GM18873 (cell line): ENCODE results near the gene AP3B1.

Source experiments
- ATAC-seq: cut with Tn5 transposase; IDR thresholded peaks from one replicate; pipeline ENCODE4 v1.9.1; 2021; ENCODE audit warnings: mild to moderate bottlenecking, moderate library complexity, moderate number of reproducible peaks; ENCODE audit not compliant: unreplicated experiment, low FRiP score

Gene AP3B1

DNA sequence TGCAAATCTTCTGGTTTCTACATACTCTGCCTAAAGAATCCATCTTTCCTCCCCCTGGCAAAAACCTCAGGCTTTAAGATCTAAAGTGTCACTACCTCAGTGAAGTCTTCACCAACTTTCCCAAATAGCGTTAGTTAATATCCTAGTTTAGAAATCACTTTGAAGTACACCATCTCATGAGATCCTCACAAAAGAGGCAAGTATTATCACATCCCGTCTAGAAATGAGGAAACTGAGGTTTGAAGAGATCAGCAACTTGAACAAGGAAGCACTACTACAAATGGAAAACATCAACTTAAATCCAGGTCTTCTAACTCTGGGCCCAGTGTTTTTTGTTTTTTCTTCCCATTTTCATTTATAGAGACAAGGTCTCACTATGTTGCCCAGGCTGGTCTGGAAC, 4.6 kb downstream of the AP3B1 start:
- no peak for ATAC-seq

DNA sequence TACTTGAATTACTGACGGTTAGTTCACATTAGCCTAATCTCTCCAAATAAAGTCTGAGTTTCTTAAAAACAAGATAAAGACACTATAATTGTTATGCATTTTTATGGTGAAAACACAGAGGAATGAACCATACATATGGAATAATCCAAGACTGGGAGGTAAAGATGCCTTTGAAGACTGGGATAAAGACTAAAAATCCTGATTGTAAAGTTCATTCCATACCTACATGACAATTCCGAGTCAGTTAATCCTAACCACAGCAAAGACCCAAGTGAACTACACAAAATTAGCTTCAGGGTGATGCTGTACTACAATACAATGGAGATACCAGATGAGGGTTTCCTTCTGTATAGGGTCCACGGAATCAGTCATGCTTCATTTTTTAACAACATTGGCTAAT, 6.3 kb downstream of the AP3B1 start:
- no peak for ATAC-seq

DNA sequence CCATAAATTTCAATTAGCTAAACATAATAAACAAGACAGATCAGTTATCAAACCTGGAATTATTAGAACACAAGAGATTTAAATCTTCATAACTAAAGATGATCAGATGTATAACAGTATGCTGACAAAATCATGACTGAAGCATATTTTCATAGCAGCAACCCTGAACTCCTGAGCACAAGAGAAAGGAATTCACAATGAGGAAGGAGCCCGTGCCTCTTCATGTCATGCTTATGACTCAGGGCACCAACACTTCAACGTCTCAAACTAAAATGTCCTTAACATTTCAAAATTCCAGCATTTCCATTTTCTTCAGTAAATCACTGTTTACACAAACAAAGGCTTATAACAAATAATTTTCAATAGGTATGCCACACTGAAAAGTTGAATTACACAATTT, 6.7 kb downstream of the AP3B1 start:
- ATAC-seq, result no peak

DNA sequence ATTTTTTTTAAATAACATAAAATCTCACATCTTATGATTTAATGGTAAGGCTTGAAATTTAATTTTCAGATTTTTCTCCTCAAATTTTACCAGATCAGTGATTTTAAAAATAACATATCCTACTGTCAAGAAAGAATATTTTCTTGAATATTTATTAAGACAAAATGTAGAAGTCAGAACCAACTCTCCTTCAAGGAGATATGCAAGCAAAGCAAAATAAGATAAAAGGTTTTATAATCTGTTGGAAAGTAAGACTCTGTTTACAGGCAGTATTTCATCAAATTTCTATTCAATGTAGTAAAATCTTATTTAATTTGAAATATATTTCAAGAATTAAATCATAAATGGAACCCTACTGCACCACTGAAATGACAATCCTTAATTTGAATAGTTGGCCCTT, 7.3 kb downstream of the AP3B1 start:
- no peak for ATAC-seq

DNA sequence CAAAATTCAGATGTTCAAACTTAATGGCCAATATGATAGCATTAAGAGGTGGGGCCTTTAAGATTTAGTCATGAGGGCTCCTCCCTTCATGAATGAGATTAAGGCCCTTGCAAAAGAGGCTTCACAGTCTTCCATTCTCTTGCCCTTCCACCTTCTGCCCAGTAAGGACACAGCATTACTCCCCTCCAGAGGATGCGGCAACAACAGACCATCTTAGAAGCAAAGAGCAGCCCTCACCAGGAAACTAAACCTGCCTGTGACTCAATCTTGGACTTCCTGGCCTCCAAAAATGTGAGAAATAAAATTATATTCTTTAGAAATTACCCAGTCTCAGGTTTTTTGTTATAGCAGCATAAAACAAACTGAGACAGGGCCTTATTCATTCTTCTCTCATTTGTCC, 8.2 kb downstream of the AP3B1 start:
- ATAC-seq, result no peak

DNA sequence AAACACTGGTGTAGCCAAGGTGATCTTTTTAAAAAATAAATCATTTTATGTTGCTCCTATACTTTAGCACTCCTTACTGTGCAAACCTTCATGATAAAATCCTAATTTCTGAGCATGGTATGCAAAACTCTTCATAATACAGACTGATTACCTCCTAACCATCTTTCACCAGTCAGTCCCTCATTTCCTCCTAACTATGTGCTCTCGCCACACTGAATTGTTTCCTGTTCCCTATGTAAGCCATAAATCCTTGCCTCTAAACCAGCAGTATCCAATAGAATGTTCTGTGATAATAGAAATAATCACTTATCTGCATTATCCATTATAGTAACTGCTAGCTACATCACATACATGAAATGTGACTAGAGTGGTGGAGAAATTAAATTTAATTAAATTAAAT, 10.7 kb downstream of the AP3B1 start:
- ATAC-seq, result no peak

DNA sequence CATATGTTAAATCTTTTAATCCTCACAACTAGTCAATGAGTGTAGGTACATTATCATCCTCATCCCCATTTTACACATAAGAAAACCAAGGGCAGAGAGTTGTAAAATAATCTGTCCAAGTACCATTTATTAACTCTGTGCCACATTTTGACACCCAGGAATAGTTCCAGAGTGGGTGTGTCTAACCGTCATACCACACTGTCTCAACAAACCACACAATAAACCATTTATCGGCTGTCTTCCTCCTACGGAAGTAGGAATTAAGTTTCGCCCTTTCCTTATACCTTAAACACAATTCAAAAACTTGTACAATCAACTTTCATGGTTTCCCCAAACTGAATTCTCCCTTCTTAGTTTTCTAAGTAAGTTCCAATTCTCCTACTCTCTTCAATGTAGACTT, 11.4 kb downstream of the AP3B1 start:
- ATAC-seq, result no peak

DNA sequence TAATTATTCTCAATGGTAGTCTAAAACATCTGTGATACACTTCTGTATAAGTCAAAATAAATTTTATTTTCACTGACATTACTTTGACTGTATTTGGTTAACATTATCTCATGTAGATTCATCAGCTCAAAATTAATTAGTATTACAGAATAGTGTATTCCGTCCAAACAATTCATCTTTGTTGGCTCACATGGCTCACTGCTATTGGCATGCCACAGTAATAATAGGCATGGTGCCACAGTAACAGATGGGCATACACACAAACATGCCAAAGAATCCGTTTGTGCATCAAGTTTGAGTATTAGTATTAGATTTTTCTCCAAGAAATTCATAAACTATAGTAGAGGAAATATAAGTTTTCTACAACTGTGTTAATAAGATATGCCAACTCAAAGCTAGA, 14.2 kb downstream of the AP3B1 start:
- no peak for ATAC-seq

DNA sequence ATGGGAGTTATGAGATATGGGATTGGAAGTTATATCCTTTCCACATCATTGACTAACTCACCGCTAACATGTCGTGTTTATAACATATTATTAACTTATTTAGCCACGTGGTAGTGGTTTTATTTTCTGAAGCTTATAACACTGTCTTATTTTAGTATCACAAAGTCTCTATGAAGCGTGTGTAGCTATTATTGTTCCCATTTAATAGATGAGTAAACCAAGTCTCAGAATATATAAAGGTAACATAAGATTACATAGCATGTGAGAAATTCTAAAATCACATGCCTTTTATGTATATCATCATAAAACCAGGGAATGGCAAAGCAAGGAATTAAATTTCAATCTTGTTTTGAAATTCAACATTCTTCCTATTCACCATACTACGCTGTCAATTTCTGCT, 15.3 kb downstream of the AP3B1 start:
- no peak for ATAC-seq

DNA sequence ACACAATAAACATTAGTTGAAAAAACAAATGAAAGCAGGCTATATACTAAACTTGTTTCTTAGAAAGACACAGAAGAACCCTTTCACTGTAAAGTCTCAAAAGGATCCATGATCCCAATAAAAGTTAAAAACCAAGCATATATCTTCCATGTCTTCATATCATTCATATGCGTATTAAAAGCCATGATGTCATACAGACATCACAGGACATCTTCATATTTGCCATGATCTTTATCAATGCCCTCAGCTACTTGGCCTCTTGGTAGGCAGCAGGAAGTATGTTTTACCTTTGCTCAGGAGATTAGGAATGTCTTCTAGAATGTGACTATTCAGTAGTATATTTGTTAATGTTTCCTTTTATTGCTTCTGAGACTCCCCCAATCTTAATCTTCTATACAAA, 16.8 kb downstream of the AP3B1 start:
- no peak for ATAC-seq

DNA sequence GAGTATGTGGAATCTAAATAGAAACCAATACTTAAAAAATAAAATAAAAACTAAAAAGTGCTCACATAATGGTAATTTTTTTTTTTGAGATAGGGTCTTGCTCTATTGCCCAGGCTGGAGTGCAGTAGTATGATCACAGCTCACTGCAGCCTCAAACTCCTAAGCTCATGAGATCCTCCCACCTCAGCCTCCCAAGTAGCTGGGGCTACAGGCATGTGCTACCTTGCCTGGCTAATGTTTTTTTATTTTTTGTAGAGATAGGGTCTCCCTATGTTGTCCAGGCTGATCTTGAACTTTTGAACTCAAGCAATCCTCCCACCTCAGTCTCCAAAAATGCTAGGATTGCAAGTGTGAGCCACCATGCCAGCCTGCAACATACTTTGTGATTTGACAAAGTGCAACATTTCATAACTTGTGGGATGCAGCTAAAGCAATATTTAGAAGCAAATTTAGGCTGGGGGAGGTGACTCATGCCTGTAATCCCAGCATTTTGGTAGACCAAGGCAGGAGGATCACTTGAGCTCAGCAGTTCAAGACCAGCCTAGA, 18.4 kb downstream of the AP3B1 start:
- ATAC-seq, result no peak

DNA sequence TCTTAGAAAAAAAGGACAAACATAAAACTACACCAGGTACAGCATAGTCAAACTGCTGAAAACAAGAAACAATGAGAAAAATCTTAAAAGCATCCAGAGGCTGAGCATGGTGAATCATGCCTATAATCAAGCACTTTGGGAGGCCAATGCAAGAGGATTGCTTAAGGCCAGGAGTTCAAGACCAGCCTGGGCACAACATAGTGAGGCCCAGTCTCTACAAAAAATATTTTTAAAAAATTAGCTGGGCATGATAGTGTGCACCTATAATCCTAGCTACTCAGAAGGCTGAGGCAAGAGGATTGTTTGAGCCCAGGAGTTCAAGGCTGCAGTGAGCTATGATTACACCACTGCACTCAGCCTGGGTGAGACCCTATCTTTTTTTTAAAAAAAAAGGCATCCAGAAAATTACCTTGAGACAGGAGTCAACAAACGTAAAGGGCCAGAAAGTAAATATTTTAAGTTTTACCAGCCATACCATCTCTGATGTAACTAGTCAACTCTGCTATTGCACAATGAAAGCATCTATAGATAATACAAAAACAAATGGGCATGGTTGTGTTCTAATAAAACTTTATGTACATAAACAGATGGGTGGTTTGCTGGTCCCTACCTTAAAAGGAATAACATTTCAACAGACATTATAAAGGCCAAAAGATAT, 19.8 kb downstream of the AP3B1 start:
- ATAC-seq, result no peak

DNA sequence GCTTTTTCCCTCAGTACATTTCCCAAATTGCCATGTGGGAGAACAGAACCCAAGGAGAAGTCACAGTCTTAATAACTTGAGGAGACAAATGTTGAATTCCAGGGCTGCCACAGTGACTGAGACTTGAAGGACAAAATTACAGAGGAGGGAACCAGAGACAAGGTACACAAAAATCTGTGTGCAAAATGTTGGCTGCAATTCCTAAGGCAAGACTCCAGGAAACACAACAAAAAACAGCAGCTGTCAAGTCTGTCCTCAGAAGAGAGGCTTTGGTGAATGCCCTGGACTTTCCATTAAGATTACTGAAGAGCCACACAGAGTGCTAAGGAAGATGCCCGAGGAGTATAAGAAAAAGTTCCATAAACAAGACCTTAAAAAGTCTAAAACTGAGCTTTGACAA, 21.1 kb downstream of the AP3B1 start:
- no peak for ATAC-seq

DNA sequence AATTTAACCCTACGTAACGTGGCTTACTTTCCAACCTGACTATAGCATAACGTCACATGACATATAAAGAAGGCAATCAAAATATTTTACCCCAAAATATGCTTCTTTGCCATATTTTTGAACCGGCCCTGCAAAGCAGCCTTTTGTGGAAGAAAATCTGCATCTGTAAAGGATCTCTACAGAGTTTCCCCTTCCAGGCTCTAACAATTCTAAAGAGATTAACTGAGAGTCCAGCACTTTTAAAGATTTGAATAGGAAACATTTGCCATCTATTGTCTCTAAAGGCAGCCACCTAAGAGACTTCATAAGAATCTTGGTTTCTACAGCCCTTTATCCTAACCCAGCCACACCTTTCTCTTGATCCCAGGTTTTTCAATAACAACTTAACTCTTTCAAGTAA, 22.7 kb downstream of the AP3B1 start:
- no peak for ATAC-seq

DNA sequence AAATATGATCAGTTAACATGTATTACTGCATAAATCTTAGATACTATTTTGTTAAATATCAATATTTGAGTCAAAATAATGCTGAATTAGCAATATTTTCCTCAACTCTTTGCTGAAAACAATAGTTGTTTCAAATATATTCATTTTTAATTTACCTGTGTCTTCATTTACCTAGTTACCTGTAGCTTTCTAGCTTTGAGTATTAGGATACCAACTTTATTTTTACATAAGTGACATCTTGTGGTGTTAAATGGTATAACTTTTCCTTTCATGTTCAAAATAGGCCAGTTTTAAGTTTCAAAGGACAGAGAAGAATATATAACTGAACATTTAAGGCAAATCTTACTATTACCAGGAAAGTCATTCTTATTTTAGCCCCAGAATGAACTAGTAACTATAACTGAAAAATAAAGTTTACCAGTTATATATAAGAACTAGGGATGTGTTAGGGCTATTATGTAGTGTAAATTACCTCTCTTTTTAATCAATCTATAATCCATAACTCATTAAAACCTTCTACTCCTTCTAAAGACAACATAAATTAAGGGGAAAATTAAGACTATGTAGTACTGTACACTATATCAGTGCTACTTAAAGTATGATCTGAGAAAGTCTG, 25.3 kb downstream of the AP3B1 start:
- no peak for ATAC-seq

DNA sequence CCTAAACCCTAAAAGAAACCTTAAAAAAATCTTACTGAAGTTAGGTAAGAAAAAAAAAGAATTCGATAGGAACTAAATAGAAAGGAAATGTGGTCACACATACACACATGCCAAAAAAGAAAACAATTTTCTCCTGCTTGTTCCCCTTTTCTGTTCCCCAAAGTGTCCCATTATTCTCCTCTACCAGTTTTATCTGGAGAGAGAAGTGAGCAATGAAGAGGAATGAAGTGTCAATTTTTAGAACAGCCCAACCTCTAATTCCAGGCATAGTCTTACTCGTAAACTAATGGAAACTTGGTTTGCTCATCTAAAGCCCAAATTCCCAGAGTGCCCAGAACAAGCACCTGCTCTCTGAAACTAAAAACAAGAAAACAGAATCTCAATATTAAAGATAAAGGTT, 26.1 kb downstream of the AP3B1 start:
- ATAC-seq, result no peak

DNA sequence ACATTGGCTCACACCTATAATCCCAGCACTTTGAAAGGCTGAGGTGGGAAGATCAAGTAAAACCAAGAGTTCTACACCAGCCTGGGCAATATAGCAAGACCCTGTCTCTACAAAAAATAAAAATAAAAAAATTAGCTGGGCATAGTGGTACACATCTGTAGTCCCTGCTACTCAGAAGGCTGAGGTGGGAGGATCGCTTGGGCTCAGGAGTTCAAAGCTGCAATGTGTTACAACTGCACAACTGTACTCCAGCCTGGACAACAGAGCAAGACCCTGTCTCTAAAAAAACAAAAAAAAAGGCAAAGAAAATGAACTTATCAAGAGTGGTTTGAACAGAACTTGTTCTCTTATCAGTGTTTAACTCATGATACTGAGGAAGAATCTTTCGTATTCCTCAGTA, 29.3 kb downstream of the AP3B1 start:
- ATAC-seq, result no peak

DNA sequence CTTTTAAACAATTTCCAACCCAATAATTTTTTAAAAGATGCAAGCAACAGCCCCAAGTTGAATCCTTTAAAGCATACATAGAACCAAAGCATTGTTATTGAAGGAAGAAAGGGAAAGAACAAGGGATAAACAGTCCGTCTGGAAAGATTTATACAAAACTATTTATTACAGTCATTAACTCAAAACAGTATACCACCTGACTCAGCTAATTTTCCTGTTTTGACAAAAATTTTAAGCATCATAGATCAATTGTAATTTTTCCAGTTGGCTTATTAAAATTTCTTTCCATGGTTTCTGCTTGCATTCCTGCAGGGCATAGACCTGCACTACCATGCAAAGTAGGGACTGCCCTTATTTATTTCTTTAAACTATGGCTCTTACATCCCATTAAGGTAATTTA, 29.9 kb downstream of the AP3B1 start:
- no peak for ATAC-seq

DNA sequence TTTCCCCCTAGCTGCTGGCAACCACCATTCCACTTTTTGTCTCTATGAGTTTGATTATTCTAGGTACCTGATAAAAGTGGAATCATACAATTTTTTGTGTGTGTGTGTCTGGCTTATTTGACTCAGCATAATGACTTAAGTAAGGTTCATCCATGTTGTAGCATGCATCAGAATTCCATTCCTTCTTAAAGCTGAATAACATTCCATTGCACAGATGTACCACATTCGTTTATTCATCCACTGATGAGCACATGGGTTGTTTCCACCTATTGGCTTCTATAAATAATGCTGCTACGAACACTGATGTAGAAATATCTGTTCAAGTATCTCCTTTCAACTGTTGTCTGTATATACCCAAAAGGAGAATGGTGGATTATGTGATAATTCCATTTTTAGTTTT, 33.7 kb downstream of the AP3B1 start:
- no peak for ATAC-seq

DNA sequence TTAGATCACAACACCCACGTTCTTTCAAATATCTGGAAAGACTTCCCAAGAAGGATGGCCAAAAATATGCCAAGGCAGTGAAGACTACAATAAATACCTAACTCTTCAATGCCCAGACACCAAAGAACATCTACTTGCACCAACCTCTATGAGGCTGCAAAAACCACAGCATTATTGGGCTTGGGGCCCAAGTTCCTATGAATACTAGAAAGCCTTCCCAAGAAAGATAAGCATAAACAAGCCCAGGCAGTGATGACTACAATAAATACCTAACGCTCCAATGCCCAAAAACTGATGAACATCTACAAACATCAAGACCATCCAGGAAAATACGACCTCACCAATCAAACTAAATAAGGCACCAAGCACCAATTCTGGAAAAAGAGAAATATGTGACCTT, 41.3 kb downstream of the AP3B1 start:
- no peak for ATAC-seq

DNA sequence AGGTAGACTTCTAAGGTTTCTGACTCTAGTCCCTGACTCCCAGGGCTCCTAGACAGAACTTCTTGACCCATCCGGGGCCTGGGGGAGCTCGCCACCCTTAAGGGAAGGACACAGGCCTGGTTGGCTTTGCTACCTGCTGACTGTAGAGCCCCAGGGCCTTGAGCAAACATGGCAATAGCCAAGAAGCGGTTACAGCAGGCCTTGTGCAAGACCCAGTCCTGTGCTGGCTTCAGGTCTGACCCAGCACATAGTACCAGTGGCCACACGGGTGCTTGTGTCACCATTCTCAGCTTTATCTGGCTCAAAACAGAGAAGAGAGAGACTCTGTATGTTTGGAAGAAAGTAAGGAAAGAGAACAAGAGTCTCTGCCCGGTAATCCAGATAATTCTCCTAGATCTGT, 41.8 kb downstream of the AP3B1 start:
- no peak for ATAC-seq

DNA sequence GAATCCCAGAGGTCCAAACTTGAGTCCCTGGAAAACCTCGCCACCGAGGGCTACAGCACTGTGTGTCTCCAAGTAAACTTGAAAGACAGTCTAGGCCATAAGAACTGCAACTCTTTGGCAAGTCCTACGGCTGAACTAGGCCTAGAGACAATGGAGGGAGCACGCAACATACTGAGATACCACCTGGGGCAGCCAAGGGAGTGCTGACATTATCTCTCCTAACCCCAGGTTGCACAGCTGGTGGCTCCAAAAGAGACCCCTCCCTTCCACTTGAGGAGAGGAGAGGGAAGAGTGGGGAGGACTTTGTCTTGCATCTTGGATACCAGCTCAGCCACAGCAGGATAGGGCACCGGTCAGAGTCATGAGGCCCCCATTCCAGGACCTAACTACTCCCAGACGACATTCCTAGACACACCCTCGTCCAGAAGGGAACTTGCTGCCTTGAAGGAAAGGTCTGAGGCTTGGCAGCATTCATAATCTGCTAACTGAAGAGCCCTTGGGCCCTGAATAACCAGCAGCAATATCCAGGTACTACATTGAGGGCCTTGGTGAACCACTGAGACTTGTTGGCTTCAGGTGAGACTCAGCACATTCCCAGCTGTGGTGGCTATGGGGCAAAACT, 42.7 kb downstream of the AP3B1 start:
- no peak for ATAC-seq
